NCI-H345 treated with DMSO at 0.1 percent for 48 hours (cell line): ENCODE measurements around the gene TBCD.

Experiments used
- DNase-seq: peaks from one replicate; lab custom pipeline; 2025; ENCODE audit not compliant: unreplicated experiment; lab: John Stamatoyannopoulos, UW

TBCD gene

DNA sequence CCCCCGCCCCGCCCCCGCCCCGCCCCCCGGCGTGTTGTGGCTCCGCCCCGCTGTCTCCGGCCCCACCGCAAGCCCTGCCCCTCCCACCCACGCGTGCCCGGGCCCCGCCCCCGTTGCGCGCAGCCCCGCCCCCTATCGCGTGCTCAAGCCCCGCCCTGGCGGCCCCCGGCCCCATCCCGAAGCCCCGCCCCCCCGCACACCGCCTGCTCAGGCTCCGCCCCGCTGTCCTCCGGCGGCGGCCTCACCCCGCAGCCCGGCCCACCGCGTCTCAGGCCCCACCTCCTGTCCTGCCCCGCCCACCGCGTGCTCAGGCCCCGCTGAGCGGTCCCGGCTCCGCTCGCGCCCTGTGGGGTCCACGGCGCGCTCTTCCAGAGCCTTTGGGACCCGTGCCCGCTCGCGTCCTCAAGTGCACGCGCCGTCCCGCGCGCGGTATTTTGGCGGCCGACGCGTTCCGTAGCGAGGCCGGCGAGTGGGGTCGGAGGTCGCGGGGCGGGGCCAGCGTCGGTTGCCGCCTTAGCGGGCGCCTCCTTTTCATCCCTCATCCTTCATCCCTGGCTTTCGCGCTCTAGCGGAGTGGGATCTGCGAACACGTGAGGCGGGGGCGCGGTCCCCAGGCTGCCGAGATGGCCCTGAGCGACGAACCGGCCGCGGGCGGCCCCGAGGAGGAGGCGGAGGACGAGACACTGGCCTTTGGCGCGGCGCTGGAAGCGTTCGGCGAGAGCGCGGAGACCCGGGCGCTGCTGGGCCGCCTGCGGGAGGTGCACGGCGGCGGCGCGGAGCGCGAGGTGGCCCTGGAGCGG, at the start of gene TBCD:
TBCD (plus strand) TSS at position 495 of the 800 bp plus-strand sequence; CDS start at position 624, 129 bp downstream.
- DNase-seq, result peak; percentile 75

DNA sequence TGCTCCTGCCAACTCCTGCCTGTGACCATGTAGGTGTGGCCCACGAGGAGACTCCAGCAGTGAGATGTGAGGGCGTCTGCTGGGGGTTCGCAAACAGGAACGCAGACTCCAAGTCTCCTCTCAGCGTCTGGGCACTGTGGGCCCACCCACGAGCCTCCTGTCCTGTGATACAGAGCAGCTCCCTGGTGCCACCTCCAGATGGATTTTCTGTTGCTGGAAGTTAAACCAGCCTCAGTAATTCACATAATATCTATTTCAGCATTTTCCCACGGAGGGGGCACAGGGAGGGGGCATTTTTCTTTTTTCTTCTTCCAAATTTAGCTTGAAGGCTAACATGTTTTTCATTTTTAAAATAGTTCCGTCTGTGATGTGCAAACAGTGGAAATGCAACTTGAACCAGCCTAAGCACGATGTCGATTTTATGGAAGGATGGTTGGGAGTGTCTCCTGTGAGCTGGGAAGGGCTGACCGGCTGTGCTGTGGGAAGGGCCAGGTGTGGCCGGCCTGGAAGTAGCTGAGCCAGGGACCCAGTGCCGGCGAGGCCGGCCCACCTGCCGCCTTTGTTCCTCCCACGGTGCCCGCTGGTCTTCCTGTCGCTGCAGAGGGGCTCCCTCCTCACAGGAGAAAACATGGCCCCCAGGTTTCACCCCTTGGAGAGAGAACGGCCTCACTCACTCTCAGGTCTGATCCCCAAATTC, 49.5 kb upstream of the TBCD start:
- no peak for DNase-seq

DNA sequence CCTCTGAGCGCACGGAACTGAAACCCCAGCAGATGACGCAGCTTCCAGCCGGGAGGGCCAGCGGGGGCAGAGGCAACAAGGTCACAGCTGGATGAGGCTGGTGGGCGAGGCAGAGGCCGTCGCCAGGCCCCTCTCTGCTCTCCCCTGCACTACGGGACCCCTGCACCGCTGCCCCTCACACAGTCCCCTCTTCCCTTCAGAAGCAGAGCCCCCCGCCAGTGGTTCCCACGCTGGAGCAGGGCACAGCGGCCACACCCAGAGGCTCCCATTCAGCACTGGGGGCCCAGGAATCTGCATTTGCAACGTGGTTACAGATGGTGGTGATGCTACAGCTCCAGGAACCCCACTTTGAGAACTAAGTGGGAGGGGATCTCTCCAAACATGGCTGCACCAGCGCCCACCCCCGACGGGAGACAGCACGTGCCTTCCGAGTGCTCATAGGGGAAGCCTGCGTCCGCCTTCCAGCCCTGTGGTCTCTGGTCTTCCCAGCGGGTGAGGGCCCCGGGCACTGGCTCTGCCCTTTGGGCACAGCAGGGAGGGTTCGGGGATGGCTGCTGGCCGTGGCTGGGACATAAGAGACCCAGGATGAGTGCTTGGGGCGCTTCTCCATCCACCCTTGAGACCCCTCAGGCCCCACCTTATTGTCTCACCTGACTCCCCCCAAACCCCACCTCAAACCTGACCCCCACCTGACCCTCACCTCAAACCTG, 48.7 kb upstream of the TBCD start:
- DNase-seq, result no peak

DNA sequence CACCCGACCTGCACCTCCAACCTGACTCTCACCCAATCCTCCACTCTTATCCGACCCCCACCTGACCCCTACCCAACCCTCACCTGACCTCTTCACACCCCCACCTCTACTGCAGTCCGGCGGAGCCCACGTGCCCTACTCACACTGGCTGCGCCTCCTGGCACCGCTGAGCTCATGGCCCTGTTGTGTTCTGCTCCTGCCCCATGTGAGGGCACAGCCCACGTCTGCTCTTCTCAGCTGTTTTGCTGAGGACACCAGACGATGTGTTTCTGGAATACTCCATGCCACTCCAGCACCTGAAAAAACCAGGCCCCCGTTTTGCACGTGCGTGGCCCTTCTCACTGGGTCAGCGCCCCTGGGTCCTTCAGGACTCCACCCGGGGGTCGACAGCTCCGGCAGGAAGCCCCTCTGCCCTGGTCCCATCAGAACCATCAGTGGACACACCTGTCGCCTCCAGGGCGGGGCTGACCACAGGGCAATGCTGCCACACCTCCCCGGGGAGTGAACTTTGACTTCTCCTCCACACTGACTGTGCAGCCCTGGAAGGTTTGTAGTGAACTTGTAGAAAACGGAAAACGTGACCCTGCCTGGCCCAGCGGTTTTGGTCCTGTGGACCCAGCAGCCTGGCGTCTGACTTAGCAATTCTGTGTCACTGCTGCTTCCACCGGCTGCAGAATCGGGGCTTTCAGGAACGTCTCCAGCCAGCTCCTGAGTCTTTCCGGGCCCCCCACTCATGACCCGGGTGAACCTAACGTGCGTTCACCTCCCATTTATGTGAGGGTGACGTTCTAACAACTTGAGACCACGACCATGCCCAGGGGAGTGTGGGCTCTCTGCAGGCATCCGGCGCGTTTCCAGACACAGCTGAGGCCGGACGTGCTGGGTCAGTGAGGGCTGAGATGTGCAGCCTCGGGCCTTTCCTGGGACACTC, 47.7 kb upstream of the TBCD start:
- no peak for DNase-seq

DNA sequence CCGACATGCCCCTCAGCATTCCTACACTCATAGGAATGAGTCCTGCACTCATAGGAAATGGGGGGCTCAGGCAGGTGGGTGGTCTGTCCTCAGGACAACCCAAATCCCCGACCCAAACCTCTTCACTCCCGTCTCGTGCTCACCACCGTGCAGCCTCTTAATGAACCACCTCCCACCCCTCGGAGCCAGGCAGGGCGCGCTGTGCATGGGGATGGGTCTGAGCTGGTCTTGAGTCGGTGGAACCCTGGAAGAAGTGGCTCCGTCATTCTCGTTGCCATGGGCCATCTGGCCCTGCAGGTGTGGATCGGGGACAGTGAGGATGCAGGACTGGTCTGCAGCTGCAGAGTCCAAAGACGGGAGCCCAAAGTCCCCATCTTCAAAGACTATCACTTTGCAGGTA, 47.0 kb upstream of the TBCD start:
- DNase-seq, result no peak

DNA sequence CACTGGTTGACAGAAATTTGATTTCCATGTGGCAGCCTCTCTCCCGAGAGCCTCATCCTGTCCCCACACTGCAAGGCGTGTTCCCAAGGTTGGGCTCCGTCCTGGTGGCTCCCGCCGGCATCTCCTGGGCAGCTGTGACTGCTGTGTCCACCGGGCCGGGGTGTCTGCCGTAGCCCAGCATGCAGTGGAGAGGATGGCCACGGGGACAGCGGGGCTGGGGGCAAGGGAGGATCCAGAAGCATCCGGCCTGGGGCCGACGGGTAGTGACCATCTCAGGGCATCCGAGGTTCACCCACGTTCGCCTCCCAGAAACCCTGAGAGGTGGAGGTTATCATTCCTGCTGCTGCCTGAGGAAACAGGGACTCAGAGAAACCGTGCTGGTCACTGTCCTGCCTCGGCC, 46.1 kb upstream of the TBCD start:
- no peak for DNase-seq

DNA sequence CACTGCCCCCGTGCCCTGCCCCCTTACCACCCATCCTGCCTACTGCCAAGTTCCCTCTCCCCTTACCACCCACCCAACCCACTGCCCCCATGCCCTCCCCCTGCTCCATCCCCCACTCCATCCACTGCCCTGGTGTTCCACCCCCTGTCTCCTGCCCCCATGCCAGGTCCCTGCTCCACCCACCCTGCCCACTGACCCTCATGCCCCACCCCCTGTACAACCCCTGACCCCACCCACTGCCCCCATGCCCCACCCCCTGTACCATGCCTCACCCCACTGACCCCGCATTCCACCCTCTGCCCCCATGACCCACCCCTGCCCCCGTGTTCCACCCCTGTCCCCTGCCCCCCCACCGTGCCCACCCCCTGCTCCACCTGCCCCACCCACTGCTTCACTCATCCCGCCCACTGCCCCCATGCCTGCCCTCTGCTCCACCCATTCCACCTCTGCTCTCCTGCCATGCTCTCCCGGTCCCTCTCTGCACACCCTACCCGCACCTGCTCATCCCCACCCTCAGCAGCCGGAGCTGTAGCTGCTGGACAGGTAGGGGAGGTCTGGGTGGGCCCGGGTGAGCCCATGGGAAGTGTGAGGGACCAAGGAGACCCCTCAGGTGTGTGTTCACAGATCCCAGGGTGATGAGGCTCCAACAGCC, 42.7 kb upstream of the TBCD start:
- DNase-seq, result no peak

DNA sequence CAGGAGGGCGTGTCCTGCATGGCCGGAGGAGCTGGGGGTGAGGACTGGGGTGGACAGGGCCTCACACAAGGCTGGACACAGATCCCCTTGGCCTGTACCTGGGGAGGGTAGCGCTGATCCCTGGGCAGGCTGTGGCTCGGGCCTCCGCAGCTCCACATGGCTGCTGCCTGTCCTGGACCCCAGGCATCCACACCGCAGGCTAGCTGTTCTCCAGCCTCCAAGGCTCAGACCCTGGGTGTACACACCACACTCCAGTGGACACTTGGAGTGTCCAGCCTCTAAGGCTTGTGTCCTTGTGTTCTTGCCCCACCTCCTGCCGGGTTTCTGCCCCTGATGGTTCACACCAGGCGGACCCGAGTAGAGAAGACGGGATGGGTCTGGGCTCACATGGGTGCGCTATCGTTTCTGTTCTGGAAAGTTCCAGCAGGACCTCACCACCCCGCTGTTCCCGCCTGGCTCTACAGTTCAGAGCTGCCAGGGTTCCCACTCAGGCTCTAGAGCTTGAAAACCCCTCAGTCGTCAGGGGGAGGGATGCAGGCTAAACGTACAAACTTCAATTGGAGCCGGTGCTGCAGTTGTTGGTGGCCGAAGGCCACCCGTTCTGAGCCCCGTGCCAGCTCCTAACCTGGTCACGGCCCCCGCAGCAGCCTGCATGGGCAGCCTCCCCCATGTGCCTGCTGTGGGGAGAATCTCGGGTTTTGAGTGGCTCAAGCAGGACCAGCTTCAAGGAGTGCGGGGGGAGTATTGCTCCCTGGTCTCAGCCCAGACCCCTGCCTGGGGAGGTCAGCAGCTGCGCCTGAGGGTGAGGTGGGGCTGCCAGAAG, 42.0 kb upstream of the TBCD start:
- DNase-seq, result no peak

DNA sequence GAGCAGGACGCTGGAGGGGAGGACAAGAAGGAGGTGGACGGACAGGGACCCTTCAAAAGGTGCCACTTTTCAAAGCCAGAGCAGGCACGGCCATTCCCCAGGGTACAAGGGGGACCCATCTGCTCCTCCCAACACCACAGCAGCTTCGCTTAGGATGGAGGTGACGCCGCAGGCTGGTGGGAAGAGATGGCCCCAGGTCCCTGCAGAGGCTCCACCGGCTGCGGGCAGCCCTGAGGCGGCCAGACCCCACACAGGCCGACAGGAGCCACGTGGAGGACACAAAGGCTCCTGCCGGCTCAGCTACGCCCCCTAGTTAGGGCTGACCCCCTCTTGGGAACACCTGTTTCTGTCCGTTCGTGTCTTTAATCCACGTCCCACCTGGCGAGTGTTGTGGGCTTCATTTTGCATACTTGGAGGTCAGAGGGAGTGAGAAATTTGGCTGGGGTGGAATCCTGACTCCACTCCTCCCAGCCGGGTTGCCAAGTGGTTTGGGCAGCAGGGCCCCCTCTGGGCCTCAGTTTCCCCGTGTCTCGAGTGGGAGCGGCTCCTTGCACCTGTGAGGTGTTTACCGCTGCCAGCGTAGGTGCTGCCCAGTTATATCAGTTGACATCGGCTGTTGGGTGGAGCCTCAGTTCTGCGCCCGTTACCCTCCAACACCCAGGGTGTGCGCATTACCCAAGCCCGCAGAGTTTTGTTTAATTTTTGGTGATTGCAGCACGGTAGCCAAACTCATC, 41.2 kb upstream of the TBCD start:
- no peak for DNase-seq

DNA sequence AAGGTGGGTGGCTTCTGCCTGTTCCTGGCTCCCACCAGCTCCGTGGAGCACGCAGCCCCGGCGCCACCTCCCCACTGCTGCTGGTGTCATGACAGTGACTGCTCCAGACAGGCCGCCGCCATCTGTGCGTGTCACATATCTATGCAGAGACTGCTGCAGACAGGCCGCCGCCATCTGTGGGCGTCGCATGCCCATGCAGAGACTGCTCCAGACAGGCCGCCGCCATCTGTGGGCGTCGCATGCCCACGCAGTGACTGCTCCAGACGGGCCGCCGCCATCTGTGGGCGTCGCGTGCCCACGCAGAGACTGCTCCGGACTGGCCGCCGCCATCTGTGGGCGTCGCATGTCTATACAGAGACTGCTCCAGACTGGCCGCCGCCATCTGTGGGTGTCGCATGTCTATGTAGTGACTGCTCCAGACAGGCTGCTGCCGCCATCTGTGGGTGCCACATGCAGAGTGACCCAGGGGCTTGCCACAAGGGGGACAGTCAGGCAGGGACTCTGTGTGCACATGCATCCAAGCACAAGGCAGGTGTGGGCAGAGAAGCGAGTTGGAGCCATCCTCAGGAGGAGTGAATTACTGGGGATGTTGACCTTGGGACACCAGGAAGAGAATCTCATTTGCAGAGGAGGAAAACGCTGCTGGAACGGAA, 38.7 kb upstream of the TBCD start:
- DNase-seq, result no peak

DNA sequence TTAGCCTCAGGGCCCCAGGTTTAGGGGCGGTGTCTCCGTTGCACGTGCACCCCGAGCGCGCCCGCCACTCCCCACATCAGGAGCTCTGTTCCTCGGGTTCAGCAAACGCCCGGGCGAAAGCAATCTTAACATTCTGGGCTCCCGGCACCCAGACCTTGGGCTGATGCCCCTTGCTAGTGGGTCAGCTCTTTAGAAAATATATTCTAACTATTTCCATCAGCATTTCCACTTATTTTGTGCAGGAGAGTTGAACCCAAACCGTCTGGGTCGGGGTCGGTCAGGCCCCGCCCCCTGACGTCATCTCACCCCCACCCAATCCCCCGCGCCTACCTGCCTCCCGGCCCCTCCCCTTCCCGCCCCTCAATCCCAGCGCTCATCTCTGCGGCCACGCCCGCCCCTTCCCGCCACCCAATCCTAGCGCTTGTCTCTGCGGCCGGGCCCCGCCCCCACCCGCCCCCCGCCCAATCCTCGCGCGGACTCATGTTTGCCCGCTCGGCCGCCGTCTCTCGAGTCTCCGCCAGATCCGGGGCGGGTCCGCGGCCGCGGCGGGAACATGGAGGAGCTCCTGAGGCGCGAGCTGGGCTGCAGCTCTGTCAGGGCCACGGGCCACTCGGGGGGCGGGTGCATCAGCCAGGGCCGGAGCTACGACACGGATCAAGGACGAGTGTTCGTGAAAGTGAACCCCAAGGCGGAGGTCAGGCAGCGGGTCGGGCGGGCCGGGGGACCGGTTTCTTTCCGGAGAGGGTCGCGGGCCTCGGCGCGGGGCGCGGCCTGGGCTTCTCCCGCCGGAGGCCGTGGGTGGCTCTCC, 35.5 kb upstream of the TBCD start, which contains the start of gene FN3KRP:
FN3KRP (plus strand) TSS at position 504 of the 808 bp plus-strand sequence; CDS start at position 554, 50 bp downstream.
- DNase-seq, result peak; percentile 88

DNA sequence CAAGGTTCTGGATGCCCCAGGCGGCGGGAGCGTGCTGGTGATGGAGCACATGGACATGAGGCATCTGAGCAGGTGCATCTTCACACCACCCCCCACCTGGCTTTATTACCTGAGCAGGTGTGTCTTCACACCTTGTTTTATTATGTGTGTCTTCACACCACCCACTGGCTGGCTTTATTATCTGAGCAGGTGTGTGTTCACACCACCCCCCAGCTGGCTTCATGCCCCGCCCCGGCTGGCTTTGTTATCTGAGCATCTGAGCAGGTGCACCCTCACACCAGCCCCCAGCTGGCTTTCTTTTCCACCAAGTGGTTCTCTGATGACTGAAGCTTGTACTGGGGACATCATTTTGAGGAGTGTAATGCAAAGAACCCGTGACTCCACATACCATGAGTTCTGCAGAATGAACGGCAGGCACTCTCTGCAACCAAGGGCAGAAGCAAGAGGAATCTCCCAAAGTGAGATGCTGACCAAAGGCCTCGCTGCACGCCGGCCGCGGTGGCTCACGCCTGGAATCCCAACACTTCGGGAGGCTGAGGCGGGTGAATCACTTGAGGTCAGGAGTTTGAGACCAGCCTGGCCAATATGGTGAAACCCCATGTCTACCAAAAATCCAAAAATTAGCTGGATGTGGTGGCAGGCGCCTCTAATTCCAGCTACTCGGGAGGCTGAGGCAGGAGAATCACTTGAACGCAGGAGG, 32.7 kb upstream of the TBCD start:
- DNase-seq, result no peak

DNA sequence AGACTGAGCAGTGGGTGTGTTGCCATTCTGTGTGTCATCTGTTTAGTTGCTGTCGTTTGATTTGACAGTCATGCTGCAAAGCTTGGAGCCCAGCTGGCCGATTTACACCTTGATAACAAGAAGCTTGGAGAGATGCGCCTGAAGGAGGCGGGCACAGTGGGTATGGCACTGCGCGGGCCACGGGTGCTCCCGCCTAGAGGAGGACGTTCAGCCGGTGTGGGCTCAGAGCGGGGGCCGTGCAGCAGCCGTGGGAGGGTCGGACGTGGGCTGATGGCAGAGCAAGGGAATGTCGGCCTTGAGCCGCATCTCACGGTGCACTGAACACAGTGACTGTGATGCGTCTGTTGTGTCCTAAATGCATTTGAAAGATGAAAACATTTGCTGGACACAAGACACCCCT, 31.7 kb upstream of the TBCD start:
- no peak for DNase-seq

DNA sequence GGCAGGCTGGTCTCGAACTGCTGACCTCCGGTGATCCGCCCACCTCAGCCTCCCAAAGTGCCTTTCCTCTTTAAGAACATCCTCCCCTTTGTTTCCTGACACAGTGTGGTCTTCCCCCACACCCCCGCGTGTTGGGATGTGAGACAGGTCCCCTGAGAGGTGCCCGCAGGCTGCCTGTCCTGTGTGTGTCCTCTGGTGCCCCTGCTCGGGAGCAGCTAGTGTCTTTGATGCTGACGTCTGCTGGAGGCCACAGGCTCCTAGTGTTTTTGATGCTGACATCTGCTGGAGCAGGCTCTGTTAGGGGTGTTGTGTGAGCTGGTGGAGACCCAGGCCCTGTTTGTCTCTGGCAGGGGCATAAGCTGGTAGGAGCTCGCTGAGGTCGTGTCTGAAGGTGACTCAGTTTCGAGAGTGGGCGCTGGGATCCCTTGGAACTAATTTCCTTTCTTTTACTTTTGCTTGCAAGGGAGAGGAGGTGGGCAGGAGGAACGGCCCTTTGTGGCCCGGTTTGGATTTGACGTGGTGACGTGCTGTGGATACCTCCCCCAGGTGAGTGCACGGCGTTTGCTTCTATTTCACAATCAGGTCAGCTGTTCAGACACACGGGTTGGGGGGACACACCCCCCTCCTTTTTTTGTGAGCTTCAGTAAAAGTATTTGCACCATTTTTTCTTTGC, 29.4 kb upstream of the TBCD start:
- DNase-seq, result no peak

DNA sequence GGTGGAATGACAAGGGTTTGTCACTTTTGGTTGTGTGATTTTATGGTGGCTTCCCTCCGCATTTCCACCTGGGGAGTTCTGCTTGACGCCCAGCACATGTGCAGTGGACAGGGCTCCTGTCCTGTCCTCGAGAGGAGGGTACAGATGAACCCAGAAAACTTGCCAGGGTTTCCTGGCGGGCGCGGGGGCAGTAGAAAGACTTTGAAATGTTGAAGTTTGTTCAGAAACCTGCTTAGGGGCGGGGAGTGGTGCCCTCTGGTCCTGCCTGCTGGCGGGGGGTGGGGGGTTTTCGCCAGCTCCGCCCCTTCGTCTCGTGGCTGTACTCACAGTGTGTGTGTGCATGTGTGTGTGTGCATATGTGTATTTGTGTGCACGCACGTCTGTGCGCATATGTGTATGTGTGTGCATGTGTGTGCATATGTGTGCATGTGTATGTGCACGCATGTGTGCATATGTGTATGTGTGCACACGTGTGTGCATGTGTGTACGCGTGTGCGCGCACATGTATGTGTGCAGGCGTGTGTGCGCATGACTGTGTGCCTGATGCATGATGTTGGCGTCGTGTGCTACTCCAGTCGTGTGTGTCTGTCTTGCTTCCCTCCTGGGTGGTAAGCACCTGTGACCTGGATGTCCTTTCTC, 28.6 kb upstream of the TBCD start:
- DNase-seq, result no peak

DNA sequence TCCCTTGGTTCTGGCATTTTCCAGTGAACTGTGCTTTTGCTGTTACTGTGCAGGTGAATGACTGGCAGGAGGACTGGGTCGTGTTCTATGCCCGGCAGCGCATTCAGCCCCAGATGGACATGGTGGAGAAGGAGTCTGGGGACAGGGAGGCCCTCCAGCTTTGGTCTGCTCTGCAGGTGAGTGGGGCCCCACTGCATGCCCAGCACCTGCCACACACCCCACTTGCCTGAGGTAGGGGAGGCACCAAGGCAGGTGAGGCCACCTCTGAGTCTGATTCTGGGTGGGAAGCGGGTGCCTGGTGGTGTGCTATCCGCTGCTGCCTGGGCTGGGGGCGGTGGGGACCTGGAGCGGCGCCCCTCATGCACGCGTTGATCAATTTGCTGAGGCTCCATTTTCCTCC, 25.4 kb upstream of the TBCD start:
- no peak for DNase-seq
